ENCODE measurements around the gene PGD.

Gene PGD

DNA sequence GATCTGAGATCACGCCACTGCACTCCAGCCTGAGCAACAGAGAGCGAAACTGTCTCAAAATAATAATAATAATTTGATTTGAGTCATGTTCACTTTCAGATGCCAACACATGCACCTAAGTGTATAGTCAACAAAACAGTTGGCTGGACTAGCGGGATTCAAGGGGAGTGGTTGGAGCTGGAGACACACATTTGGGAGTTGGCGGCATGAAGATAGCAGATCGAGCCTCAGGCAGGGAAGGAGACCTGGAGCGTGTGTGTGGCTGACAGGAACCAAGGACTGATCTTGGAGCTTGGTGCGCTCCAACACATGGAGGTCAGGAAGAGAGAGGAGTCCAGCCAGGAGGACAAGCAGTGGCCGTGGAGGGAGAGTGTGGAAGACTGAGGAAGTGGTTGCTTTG lies 14.6 kb upstream of the PGD start:
- TF ChIP-seq EGR1 (IDR thresholded peaks at IDR 0.05) (no peak), FOXM1 (IDR thresholded peaks at IDR 0.05; ENCODE audit: borderline replicate concordance, low read depth) (no peak), CEBPB (IDR thresholded peaks at IDR 0.05) (no peak), EP300 (IDR thresholded peaks at IDR 0.05; ENCODE audit: borderline replicate concordance) (no peak), YY1 (IDR thresholded peaks at IDR 0.05; ENCODE audit: low read depth) (no peak), TAF1 (IDR thresholded peaks at IDR 0.05; ENCODE audit: low read depth) (no peak), CREB1 (IDR thresholded peaks at IDR 0.05; ENCODE audit: low read depth) (no peak), TEAD4 (IDR thresholded peaks at IDR 0.05) (no peak), ZBTB7A (IDR thresholded peaks at IDR 0.05; ENCODE audit: low read depth) (no peak)
- TF ChIP-seq, protein P1, sequence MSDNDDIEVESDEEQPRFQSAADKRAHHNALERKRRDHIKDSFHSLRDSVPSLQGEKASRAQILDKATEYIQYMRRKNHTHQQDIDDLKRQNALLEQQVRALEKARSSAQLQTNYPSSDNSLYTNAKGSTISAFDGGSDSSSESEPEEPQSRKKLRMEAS (IDR thresholded peaks at IDR 0.05) = no peak
- TF ChIP-seq, protein P2, sequence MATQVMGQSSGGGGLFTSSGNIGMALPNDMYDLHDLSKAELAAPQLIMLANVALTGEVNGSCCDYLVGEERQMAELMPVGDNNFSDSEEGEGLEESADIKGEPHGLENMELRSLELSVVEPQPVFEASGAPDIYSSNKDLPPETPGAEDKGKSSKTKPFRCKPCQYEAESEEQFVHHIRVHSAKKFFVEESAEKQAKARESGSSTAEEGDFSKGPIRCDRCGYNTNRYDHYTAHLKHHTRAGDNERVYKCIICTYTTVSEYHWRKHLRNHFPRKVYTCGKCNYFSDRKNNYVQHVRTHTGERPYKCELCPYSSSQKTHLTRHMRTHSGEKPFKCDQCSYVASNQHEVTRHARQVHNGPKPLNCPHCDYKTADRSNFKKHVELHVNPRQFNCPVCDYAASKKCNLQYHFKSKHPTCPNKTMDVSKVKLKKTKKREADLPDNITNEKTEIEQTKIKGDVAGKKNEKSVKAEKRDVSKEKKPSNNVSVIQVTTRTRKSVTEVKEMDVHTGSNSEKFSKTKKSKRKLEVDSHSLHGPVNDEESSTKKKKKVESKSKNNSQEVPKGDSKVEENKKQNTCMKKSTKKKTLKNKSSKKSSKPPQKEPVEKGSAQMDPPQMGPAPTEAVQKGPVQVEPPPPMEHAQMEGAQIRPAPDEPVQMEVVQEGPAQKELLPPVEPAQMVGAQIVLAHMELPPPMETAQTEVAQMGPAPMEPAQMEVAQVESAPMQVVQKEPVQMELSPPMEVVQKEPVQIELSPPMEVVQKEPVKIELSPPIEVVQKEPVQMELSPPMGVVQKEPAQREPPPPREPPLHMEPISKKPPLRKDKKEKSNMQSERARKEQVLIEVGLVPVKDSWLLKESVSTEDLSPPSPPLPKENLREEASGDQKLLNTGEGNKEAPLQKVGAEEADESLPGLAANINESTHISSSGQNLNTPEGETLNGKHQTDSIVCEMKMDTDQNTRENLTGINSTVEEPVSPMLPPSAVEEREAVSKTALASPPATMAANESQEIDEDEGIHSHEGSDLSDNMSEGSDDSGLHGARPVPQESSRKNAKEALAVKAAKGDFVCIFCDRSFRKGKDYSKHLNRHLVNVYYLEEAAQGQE (IDR thresholded peaks at IDR 0.05; ENCODE audit: low read depth) = no peak

DNA sequence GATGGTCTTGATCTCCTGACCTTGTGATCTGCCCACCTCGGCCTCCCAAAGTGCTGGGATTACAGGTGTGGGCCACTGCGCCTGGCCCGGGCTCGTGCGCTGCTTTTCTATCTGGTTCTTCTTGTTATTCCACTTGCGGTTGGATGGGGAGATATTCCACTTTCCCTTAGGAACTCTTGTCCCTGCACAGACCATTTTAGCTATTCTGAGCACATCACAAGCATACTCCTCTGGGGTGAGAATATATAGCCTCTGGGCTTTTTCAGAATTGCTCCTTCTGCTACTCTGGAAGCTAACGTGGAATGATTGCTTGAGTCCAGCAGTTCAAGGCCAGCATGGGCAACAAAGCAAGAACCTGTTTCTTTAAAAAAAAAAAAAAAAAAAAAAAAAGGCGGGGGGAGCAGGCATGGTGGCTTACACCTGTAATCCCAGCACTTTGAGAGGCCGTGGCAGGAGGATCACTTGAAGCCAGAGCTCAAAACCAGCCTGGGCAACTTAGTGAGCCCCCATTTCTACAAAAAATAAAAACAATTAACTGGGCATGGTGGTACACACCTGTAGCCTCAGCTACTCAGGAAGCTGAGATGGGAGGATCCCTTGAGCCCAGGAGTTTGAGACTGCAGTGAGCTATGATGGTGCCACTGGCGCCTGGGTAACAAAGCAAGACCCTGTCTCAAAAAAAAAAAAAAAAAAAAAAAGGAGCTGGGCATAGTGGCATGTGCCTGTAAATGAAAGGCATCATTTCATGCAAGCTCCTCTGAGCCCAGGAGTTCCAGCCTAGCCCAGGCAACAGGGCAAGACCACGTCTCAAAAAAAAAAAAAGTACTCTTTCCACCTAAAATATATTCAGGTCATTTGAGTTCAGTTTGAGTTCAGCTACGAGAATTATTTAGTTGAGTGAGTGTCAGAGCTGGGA lies 11.8 kb upstream of the PGD start:
- TF ChIP-seq EGR1 (IDR thresholded peaks at IDR 0.05) (no peak), TEAD4 (IDR thresholded peaks at IDR 0.05) (no peak), YY1 (IDR thresholded peaks at IDR 0.05; ENCODE audit: low read depth) (no peak), CREB1 (IDR thresholded peaks at IDR 0.05; ENCODE audit: low read depth) (no peak), TAF1 (IDR thresholded peaks at IDR 0.05; ENCODE audit: low read depth) (no peak)
- TF ChIP-seq, protein P2 (IDR thresholded peaks at IDR 0.05; ENCODE audit: low read depth) = no peak

DNA sequence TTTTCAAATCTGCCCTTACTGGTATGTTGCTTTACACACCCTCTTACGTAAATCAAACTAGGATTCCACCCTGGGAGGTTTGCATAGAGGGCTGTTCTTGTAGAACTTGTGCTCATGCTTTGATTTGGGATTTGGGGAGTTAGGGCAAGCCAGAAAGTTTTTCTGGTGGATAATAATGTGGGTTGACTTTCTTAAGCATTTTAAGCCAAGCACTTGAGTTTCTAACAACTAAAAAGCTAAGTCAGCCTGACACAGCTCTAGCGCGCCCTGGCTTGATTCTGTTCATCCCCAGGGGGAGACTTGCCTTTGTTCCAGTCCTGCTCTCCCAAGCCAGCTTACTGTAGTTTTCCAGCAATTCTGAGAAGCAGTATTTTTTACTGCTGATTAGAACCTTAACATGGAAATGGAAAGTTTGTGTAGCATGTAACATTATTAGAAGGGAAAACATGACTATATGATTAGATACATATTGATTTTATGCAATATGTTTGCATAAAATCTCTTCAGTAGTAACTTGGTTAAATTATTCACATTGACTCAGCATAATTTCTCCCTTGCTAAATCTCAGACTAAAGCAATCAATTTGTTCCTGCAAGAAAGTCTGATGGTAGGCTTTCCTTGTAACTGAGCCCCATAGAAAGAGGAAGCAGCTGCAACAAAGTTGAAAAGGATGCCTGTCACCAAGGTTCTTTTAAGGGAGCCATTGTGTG lies 11.0 kb upstream of the PGD start:
- TF ChIP-seq CREB1 (IDR thresholded peaks at IDR 0.05; ENCODE audit: low read depth) = no peak
- TF ChIP-seq TEAD4 (IDR thresholded peaks at IDR 0.05) = no peak
- TF ChIP-seq, protein P1 (IDR thresholded peaks at IDR 0.05) = no peak
- no peak for TF ChIP-seq ZBTB7A (IDR thresholded peaks at IDR 0.05; ENCODE audit: low read depth)
- TF ChIP-seq RAD21 (IDR thresholded peaks at IDR 0.05; ENCODE audit: low read depth) = no peak
- TF ChIP-seq, protein P2 (IDR thresholded peaks at IDR 0.05; ENCODE audit: low read depth) = no peak
- no peak for TF ChIP-seq EGR1 (IDR thresholded peaks at IDR 0.05)
- TF ChIP-seq NFIC (IDR thresholded peaks at IDR 0.05) = no peak
- TF ChIP-seq EP300 (IDR thresholded peaks at IDR 0.05; ENCODE audit: borderline replicate concordance) = no peak
- no peak for TF ChIP-seq YY1 (IDR thresholded peaks at IDR 0.05; ENCODE audit: low read depth)
- TF ChIP-seq FOXM1 (IDR thresholded peaks at IDR 0.05; ENCODE audit: borderline replicate concordance, low read depth) = no peak
- TF ChIP-seq TAF1 (IDR thresholded peaks at IDR 0.05; ENCODE audit: low read depth) = no peak

DNA sequence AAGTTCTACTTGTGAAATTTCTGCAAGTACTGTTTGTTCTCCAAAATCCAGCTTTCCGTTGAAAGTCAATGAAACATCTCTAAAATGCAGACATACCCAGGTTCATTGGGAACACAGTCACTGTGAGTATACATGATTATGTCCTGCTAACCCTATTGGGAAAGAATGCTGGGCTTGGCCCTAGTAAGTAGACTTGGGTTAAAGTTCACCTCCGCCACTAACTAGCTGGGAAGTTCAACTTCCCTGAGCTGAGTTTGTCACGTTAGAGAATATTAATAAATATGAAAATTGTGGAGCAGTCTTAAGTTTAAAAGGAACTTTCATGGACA lies 10.5 kb upstream of the PGD start:
- TF ChIP-seq CEBPB (IDR thresholded peaks at IDR 0.05) (no peak), EP300 (IDR thresholded peaks at IDR 0.05; ENCODE audit: borderline replicate concordance) (no peak), RAD21 (IDR thresholded peaks at IDR 0.05; ENCODE audit: low read depth) (no peak), ZBTB7A (IDR thresholded peaks at IDR 0.05; ENCODE audit: low read depth) (no peak), TCF12 (IDR thresholded peaks at IDR 0.05; ENCODE audit: low read depth) (no peak), CREB1 (IDR thresholded peaks at IDR 0.05; ENCODE audit: low read depth) (no peak), NFIC (IDR thresholded peaks at IDR 0.05) (no peak), TEAD4 (IDR thresholded peaks at IDR 0.05) (no peak), YY1 (IDR thresholded peaks at IDR 0.05; ENCODE audit: low read depth) (no peak), FOXM1 (IDR thresholded peaks at IDR 0.05; ENCODE audit: borderline replicate concordance, low read depth) (no peak), TAF1 (IDR thresholded peaks at IDR 0.05; ENCODE audit: low read depth) (no peak)
- TF ChIP-seq, protein P3, sequence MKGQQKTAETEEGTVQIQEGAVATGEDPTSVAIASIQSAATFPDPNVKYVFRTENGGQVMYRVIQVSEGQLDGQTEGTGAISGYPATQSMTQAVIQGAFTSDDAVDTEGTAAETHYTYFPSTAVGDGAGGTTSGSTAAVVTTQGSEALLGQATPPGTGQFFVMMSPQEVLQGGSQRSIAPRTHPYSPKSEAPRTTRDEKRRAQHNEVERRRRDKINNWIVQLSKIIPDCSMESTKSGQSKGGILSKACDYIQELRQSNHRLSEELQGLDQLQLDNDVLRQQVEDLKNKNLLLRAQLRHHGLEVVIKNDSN (IDR thresholded peaks at IDR 0.05) = no peak
- TF ChIP-seq, protein P2 (IDR thresholded peaks at IDR 0.05; ENCODE audit: low read depth) = no peak
- TF ChIP-seq, protein P1 (IDR thresholded peaks at IDR 0.05) = no peak
